Measurements from ENCODE around the gene OAT. TPM values are rescaled to one million over a fixed set of nuclear protein-coding genes. Genes with fewer than 3 reads are reported as not detected.

The OAT gene
- total RNA-seq, 1 experiment from 2014 or later: 67.9 TPM

DNA sequence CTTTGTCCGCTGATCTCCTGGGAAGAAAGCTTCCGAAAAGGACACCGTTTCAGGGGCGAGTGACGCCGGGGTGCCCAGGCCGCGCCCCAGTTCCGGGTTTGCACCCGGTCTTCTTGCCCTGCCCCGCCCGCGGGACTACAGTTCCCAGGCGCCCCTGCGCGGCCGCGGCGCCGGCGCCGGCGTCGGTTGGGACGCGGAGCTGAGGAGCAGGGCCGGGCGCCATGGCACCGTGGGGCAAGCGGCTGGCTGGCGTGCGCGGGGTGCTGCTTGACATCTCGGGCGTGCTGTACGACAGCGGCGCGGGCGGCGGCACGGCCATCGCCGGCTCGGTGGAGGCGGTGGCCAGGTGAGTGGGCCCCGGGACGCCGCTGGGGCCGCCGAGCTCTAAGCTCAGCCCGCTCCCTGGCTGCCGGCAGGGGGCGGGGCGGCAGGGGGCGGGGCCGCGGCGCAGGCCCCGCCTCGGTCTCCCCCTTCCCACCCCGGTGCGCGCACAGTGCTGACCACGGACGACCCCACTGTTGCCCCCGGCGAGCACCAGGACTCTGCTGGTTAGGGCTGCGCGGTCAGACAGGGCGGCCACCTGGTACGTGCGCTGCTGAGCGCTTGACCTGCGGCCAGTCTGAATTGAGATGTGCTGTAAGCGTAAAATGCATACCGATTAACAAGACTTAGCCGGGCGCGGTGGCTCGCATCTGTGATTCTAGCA is 43.1 kb upstream of the OAT start, which contains the start of gene LHPP:
Gene LHPP, plus strand, starts transcription at position 182 of the 706 bp plus-strand sequence. Its CDS starts 40 bp downstream, at position 222.
- H3K23me2 ChIP-seq (ENCODE audit: insufficient read length, low read depth, low read length, poor library complexity, severe bottlenecking): peaks cover 3% of the 10 kb centered on the region
- no peak within 1 kb of the TSS for H2BK120ac ChIP-seq (ENCODE audit: low read depth, low read length, poor library complexity, severe bottlenecking)
- H3K27me3 ChIP-seq (ENCODE audit: insufficient read depth, low read length): no peaks in the 10 kb centered on the region
- no peak within 1 kb of the TSS for H4K8ac ChIP-seq (replicated peaks; ENCODE audit: insufficient read length, low read depth, low read length)
- no peak within 1 kb of the TSS for H3K23ac ChIP-seq (ENCODE audit: insufficient read length, low read depth, low read length)
- Mint-ChIP-seq H3K9me3 (no peaks in the 10 kb centered on the region; a peak in 1 of 5 replicates), H3K4me3 (peak within 1 kb of the TSS; percentile 82 to 91), H3K4me1 (peaks cover 39 to 54% of the 10 kb centered on the region in 2 experiments), H3K36me3 (ENCODE audit: insufficient read depth in 1 of 3, low read depth in 3 of 3) (peaks cover 2 to 5% (median 5%) of the 10 kb centered on the region in 3 experiments; a peak in 6 of 7 replicates), H3K27ac (peak within 1 kb of the TSS in 2 of 3 experiments; percentile 54 to 89; a peak in 5 of 7 replicates), H3K27me3 (ENCODE audit: low read depth) (peaks cover 17% of the 10 kb centered on the region)
- peak within 1 kb of the TSS; percentile 47 for H3K4me2 ChIP-seq (ENCODE audit: insufficient read depth, insufficient read length, low read length)
- no peak within 1 kb of the TSS for H3K27ac ChIP-seq (ENCODE audit: insufficient read length, low read depth, low read length)
- H3K79me2 ChIP-seq (ENCODE audit: insufficient read depth, low read length): no peaks in the 10 kb centered on the region
- no peak within 1 kb of the TSS for H3K9ac ChIP-seq (ENCODE audit: extremely low read depth, insufficient read length, low read length)
- peaks cover 10% of the 10 kb centered on the region; the same call in 1 of the 2 replicates for H3K4me1 ChIP-seq (ENCODE audit: insufficient read depth, low read length)
- H3K18ac ChIP-seq (ENCODE audit: insufficient read length, low read depth, low read length): no peak within 1 kb of the TSS
- H3T11ph ChIP-seq (ENCODE audit: low read length): no peak within 1 kb of the TSS
- H3K9me3 ChIP-seq (ENCODE audit: control insufficient read depth, low read depth, low read length): no peaks in the 10 kb centered on the region
- H2BK15ac ChIP-seq (ENCODE audit: low read depth, low read length): no peak within 1 kb of the TSS
- peak within 1 kb of the TSS; percentile 84; the same call in 1 of the 2 replicates for H3K14ac ChIP-seq (ENCODE audit: insufficient read depth, low read length)
- no peaks in the 10 kb centered on the region for H3K79me1 ChIP-seq (ENCODE audit: insufficient read depth, low read depth, low read length, poor library complexity, severe bottlenecking)
- H2AFZ ChIP-seq (ENCODE audit: low read length): peak within 1 kb of the TSS; percentile 92
- peak; percentile 83 for DNase-seq
- no peak within 1 kb of the TSS for H4K91ac ChIP-seq (ENCODE audit: insufficient read length, low read depth, low read length)
- H3K4ac ChIP-seq (ENCODE audit: low read depth, low read length): no peak within 1 kb of the TSS
- H4K5ac ChIP-seq (ENCODE audit: insufficient read length, low read depth, low read length): no peak within 1 kb of the TSS
- H4K20me1 ChIP-seq (ENCODE audit: control insufficient read depth, insufficient read depth, insufficient read length): no peaks in the 10 kb centered on the region
- no CpG with 5 or more reads among the region's 81 CpGs for WGBS (ENCODE audit: extremely low coverage, insufficient read length, low lambda C conversion rate)
- no peak within 1 kb of the TSS for H2AK5ac ChIP-seq (ENCODE audit: insufficient read length, low read length)
- no peak within 1 kb of the TSS for H2BK12ac ChIP-seq (ENCODE audit: insufficient read length, low read depth, low read length)
- no peak within 1 kb of the TSS for H2BK5ac ChIP-seq (ENCODE audit: insufficient read length, low read length)
- no peak within 1 kb of the TSS for H3K56ac ChIP-seq (ENCODE audit: insufficient read length, low read depth, low read length)
- H2BK20ac ChIP-seq (ENCODE audit: low read depth, low read length, poor library complexity, severe bottlenecking): no peak within 1 kb of the TSS
- TF ChIP-seq, protein P1, sequence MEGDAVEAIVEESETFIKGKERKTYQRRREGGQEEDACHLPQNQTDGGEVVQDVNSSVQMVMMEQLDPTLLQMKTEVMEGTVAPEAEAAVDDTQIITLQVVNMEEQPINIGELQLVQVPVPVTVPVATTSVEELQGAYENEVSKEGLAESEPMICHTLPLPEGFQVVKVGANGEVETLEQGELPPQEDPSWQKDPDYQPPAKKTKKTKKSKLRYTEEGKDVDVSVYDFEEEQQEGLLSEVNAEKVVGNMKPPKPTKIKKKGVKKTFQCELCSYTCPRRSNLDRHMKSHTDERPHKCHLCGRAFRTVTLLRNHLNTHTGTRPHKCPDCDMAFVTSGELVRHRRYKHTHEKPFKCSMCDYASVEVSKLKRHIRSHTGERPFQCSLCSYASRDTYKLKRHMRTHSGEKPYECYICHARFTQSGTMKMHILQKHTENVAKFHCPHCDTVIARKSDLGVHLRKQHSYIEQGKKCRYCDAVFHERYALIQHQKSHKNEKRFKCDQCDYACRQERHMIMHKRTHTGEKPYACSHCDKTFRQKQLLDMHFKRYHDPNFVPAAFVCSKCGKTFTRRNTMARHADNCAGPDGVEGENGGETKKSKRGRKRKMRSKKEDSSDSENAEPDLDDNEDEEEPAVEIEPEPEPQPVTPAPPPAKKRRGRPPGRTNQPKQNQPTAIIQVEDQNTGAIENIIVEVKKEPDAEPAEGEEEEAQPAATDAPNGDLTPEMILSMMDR (conservative IDR thresholded peaks at IDR 0.05): peak; percentile 48; the same call in 2 of the 3 replicates
